Measurements from ENCODE around the gene GRIN3A. TPM values are rescaled to one million over a fixed set of nuclear protein-coding genes. Genes with fewer than 3 reads are reported as not detected.

GRIN3A gene
- total RNA-seq, 1 donor from 2014 or later: not detected

DNA sequence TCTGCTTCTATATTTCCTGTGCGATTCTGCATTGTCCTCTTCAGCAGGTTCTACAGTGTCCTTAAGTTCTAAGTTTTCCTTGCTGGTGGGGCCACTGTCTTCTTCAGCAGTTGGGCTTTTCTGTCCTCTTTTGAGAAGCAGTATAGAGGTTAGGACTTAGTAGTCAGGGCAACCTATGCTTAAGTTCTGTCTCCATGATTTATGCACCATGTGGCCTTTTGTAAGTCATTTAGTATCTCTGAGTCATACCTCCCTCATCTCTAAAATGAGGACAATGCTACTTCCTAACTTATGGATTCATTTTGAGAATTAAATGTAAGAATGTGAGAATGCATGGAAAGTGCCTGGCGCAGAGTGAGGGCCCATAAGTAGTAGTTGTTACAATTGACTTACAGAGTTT is 46.8 kb downstream of the GRIN3A start:
- intact Hi-C loops (cut with micrococcal nuclease): no loop called here
- Mint-ChIP-seq H3K27ac (no peak overlapping the region), H3K27me3 (ENCODE audit: low read depth) (no peaks in the 10 kb centered on the region), H3K9me3 (no peaks in the 10 kb centered on the region), H3K36me3 (ENCODE audit: low read depth) (no peaks in the 10 kb centered on the region), H3K4me1 (ENCODE audit: low read depth) (no peaks in the 10 kb centered on the region), H3K4me3 (ENCODE audit: low read depth) (no peak overlapping the region)
- DNase-seq (ENCODE audit: low spot score): no peak

- no peak for DNase-seq (ENCODE audit: low spot score)
- no peaks in the 10 kb centered on the region for H3K36me3 Mint-ChIP-seq (ENCODE audit: low read depth)
- no peaks in the 10 kb centered on the region for H3K4me1 Mint-ChIP-seq (ENCODE audit: low read depth)
- no peaks in the 10 kb centered on the region for H3K27me3 Mint-ChIP-seq (ENCODE audit: low read depth)
- no peak overlapping the region for H3K4me3 Mint-ChIP-seq (ENCODE audit: low read depth)
- intact Hi-C loops (cut with micrococcal nuclease): no loop called here
- H3K27ac Mint-ChIP-seq: no peak overlapping the region
- no peaks in the 10 kb centered on the region for H3K9me3 Mint-ChIP-seq
Observed at GRCh38 chr9:101689039-101689438, 49.4 kb downstream of the GRIN3A start.

- Mint-ChIP-seq H3K27me3 (ENCODE audit: low read depth) (no peaks in the 10 kb centered on the region), H3K4me3 (ENCODE audit: low read depth) (no peak overlapping the region), H3K27ac (no peak overlapping the region), H3K9me3 (no peaks in the 10 kb centered on the region), H3K36me3 (ENCODE audit: low read depth) (no peaks in the 10 kb centered on the region), H3K4me1 (ENCODE audit: low read depth) (no peaks in the 10 kb centered on the region)
- DNase-seq (ENCODE audit: low spot score): no peak
- intact Hi-C loops (cut with micrococcal nuclease): no loop called here
Observed at GRCh38 chr9:101684665-101685064, 53.8 kb downstream of the GRIN3A start.

DNA sequence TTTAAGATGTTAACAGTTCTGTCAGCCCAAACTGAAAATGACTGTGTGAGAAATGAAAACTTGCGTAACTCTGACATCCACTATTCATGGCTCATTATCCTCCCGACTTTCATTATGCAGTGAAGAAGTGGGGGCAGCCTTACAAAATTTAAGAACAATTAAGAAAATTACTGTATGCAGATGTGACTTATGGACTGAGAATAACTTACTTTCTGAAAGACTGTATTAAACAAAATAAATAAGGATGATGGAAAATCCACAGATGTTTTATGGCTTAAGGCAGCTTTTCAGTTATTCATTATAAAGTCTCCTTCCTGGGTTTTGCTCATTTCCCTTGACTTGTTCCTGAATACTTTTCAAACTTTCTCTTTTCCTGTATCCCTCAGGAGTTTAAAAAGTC is 55.2 kb downstream of the GRIN3A start:
- Mint-ChIP-seq H3K36me3 (ENCODE audit: low read depth) (no peaks in the 10 kb centered on the region), H3K9me3 (no peaks in the 10 kb centered on the region), H3K27me3 (ENCODE audit: low read depth) (no peaks in the 10 kb centered on the region), H3K4me1 (ENCODE audit: low read depth) (no peaks in the 10 kb centered on the region), H3K27ac (no peak overlapping the region), H3K4me3 (ENCODE audit: low read depth) (no peak overlapping the region)
- intact Hi-C loops (cut with micrococcal nuclease): no loop called here
- DNase-seq (ENCODE audit: low spot score): no peak

DNA sequence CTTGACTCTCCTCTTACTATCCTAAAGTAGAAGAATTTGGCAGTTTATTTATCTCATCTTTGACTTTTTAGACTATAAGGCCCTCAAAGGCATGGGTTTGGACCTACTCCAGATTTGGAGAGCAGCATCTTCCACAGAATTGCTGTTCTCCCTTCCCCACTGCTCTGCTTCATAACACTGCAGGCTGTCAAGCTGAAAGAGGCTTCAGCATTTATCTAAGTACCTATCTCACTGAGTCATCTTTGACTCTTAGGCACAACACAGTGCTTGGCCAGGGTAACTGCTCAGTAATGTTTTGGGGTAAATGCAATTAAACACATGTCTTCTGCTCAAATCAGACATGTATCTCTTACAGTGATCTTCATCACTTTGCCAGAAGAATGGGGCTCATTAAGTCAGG is 60.6 kb downstream of the GRIN3A start:
- DNase-seq (ENCODE audit: low spot score): no peak
- no peaks in the 10 kb centered on the region for H3K36me3 Mint-ChIP-seq (ENCODE audit: low read depth)
- intact Hi-C loops (cut with micrococcal nuclease): no loop called here
- H3K4me3 Mint-ChIP-seq (ENCODE audit: low read depth): no peak overlapping the region
- H3K4me1 Mint-ChIP-seq (ENCODE audit: low read depth): no peaks in the 10 kb centered on the region
- no peaks in the 10 kb centered on the region for H3K27me3 Mint-ChIP-seq (ENCODE audit: low read depth)
- no peak overlapping the region for H3K27ac Mint-ChIP-seq
- no peaks in the 10 kb centered on the region for H3K9me3 Mint-ChIP-seq

DNA sequence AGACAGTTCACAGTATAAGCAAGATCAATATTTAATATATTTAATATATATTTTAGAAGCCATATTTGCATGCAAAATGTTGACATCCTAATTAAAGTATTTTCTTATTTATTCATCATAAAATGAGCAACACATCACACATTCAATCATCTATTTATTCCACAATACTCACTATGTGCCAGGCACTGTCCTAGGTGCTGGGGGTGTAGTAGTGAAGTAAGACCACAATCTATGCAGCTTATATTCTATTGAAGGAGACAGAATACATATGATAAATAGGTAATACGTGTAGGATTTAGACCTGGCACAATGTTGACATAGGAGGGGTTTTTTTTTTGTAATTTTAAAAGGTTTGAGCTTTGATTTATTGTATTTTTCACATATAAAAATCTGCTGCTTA is 63.1 kb downstream of the GRIN3A start:
- Mint-ChIP-seq H3K27ac (no peak overlapping the region), H3K27me3 (ENCODE audit: low read depth) (no peaks in the 10 kb centered on the region), H3K4me1 (ENCODE audit: low read depth) (no peaks in the 10 kb centered on the region), H3K36me3 (ENCODE audit: low read depth) (no peaks in the 10 kb centered on the region), H3K9me3 (no peaks in the 10 kb centered on the region), H3K4me3 (ENCODE audit: low read depth) (no peak overlapping the region)
- intact Hi-C loops (cut with micrococcal nuclease): no loop called here
- DNase-seq (ENCODE audit: low spot score): no peak

DNA sequence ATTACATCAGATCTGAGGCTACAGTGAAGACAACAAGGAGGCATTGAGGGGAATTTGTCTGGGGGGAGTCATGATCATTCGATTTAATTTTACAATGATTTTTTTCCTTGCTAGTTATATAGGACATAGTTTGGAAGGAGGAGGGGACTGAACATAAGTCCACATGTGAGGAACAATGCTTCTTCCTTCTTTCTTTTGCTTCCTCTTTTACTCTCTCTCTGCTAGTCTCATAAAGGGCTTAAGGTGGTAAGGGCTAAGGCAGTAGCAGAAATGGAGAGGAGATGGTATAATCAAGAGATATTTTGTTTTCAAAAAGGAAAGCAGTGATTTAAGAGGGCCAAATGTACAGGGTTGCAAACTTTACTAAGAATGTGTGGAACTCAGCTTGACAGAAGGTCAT is 64.3 kb downstream of the GRIN3A start:
- intact Hi-C loops (cut with micrococcal nuclease): no loop called here
- no peaks in the 10 kb centered on the region for H3K9me3 Mint-ChIP-seq
- no peaks in the 10 kb centered on the region for H3K4me1 Mint-ChIP-seq (ENCODE audit: low read depth)

GRCh38 chr9:101673642-101674041 is 64.8 kb downstream of the GRIN3A start:
- Mint-ChIP-seq H3K27me3 (ENCODE audit: low read depth) (no peaks in the 10 kb centered on the region), H3K36me3 (ENCODE audit: low read depth) (no peaks in the 10 kb centered on the region), H3K4me3 (ENCODE audit: low read depth) (no peak overlapping the region), H3K4me1 (ENCODE audit: low read depth) (no peaks in the 10 kb centered on the region), H3K27ac (no peak overlapping the region), H3K9me3 (no peaks in the 10 kb centered on the region)
- no peak for DNase-seq (ENCODE audit: low spot score)
- intact Hi-C loops (cut with micrococcal nuclease): no loop called here

More for the DNA sequence above, 64.3 kb downstream of the GRIN3A start:
- Mint-ChIP-seq H3K27me3 (ENCODE audit: low read depth) (no peaks in the 10 kb centered on the region), H3K36me3 (ENCODE audit: low read depth) (no peaks in the 10 kb centered on the region), H3K4me3 (ENCODE audit: low read depth) (no peak overlapping the region), H3K27ac (no peak overlapping the region)
- DNase-seq (ENCODE audit: low spot score): no peak

DNA sequence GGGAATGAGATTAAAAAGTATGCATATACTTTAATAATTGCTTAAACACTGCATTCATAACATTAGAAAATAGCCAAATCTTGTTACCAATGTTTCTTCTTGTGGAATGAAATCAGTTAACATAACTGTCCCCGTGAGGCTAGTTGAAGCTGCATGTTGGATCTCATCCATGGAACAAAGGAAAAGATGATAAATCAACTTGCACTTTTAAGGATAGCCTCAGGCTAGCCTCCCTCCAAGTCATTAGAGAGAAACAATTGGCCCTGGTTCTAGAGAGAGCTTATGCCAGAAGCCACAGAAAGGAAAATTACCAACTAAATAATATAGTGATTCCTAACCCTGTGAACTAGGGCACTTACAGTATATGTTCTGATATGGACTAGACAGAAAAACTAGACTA is 66.9 kb downstream of the GRIN3A start:
- Mint-ChIP-seq H3K27me3 (ENCODE audit: low read depth) (no peaks in the 10 kb centered on the region), H3K27ac (no peak overlapping the region), H3K9me3 (no peaks in the 10 kb centered on the region), H3K36me3 (ENCODE audit: low read depth) (no peaks in the 10 kb centered on the region), H3K4me3 (ENCODE audit: low read depth) (no peak overlapping the region), H3K4me1 (ENCODE audit: low read depth) (no peaks in the 10 kb centered on the region)
- intact Hi-C loops (cut with micrococcal nuclease): no loop called here
- DNase-seq (ENCODE audit: low spot score): no peak

DNA sequence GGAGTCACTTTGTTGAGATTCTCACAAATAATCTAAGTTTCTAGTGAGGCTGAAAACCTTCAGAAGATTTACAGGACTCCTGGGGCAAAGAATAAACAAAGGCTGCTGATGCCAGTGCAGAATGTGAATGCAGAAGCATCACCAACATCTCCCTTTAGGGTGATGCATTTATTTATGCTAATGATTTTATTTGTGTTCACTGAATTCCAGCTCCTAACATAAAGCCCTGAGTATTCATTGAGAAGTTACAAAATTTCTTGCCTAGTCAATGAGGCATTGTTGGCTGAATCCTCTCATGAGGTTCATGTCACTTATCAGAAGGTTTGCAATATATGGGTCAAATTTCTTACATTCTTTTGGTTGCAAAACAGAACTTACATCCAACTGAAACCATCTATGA is 70.0 kb downstream of the GRIN3A start:
- Mint-ChIP-seq H3K27me3 (ENCODE audit: low read depth) (no peaks in the 10 kb centered on the region), H3K4me3 (ENCODE audit: low read depth) (no peak overlapping the region), H3K9me3 (no peaks in the 10 kb centered on the region), H3K27ac (no peak overlapping the region), H3K4me1 (ENCODE audit: low read depth) (no peaks in the 10 kb centered on the region), H3K36me3 (ENCODE audit: low read depth) (no peaks in the 10 kb centered on the region)
- DNase-seq (ENCODE audit: low spot score): no peak
- intact Hi-C loops (cut with micrococcal nuclease): no loop called here

- no peak overlapping the region for H3K4me3 Mint-ChIP-seq (ENCODE audit: low read depth)
- H3K4me1 Mint-ChIP-seq (ENCODE audit: low read depth): no peaks in the 10 kb centered on the region
- no peak for DNase-seq (ENCODE audit: low spot score)
- intact Hi-C loops (cut with micrococcal nuclease): no loop called here
- no peaks in the 10 kb centered on the region for H3K27me3 Mint-ChIP-seq (ENCODE audit: low read depth)
- no peak overlapping the region for H3K27ac Mint-ChIP-seq
- H3K9me3 Mint-ChIP-seq: no peaks in the 10 kb centered on the region
- no peaks in the 10 kb centered on the region for H3K36me3 Mint-ChIP-seq (ENCODE audit: low read depth)
Observed at GRCh38 chr9:101664453-101664852, 74.0 kb downstream of the GRIN3A start.

- intact Hi-C loops (cut with micrococcal nuclease): no loop called here
- peaks cover 2% of the 10 kb centered on the region for H3K27me3 Mint-ChIP-seq (ENCODE audit: low read depth)
- H3K9me3 Mint-ChIP-seq: no peaks in the 10 kb centered on the region
Observed at GRCh38 chr9:101652601-101653175, 85.8 kb downstream of the GRIN3A start.

GRCh38 chr9:101650142-101650541 is 88.3 kb downstream of the GRIN3A start:
- H3K4me1 Mint-ChIP-seq (ENCODE audit: low read depth): no peaks in the 10 kb centered on the region
- no peaks in the 10 kb centered on the region for H3K36me3 Mint-ChIP-seq (ENCODE audit: low read depth)

More at GRCh38 chr9:101652601-101653175, 85.8 kb downstream of the GRIN3A start:
- no peak for DNase-seq (ENCODE audit: low spot score)
- Mint-ChIP-seq H3K4me1 (ENCODE audit: low read depth) (no peaks in the 10 kb centered on the region), H3K27ac (no peak overlapping the region), H3K36me3 (ENCODE audit: low read depth) (no peaks in the 10 kb centered on the region), H3K4me3 (ENCODE audit: low read depth) (no peak overlapping the region)

DNA sequence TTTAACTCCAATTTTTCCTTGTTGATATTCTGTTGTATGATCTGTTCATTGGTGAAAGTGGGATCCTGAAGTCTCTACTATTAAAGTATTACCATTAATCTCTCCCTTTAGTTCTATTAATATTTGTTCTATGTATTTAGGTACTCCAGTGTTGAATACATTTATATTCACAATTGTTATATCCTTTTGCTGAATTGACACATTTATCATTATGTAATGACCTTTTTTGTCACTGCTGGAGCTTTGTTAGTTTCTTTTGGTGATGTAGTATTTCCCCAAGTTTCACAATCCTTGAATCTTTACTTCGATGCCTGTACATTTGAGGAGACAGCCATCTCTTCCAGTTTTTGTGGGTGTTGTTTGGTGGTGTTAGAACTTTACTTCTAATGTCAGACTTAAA is 90.0 kb downstream of the GRIN3A start:
- Mint-ChIP-seq H3K27ac (no peak overlapping the region), H3K27me3 (ENCODE audit: low read depth) (no peaks in the 10 kb centered on the region), H3K9me3 (no peaks in the 10 kb centered on the region), H3K4me3 (ENCODE audit: low read depth) (no peak overlapping the region), H3K36me3 (ENCODE audit: low read depth) (no peaks in the 10 kb centered on the region), H3K4me1 (ENCODE audit: low read depth) (no peaks in the 10 kb centered on the region)
- intact Hi-C loops (cut with micrococcal nuclease): no loop called here
- DNase-seq (ENCODE audit: low spot score): no peak

More at GRCh38 chr9:101650142-101650541, 88.3 kb downstream of the GRIN3A start:
- intact Hi-C loops (cut with micrococcal nuclease): no loop called here
- no peak for DNase-seq (ENCODE audit: low spot score)
- H3K4me3 Mint-ChIP-seq (ENCODE audit: low read depth): no peak overlapping the region
- H3K9me3 Mint-ChIP-seq: no peaks in the 10 kb centered on the region
- H3K27me3 Mint-ChIP-seq (ENCODE audit: low read depth): peaks cover 2% of the 10 kb centered on the region
- no peak overlapping the region for H3K27ac Mint-ChIP-seq

Data from activated T-helper 2 cell treated with anti-CD3 and anti-CD28 coated beads, Interferon-gamma antibody, Interleukin-2, Interleukin-4, amounts not matched to agents 10 μg/mL and 5 μg/mL and 100 μg/mL, durations not matched to agents 14 hours and 24 hours and 36 hours (primary cell).